CD4-positive, alpha-beta T cell (primary cell): ENCODE data around the gene PNMT. TPM values are rescaled to one million over a fixed set of nuclear protein-coding genes. Genes with fewer than 3 reads are reported as not detected.
A peak's percentile ranks its signal among the peaks of the same experiment; 100 is the strongest.

Experiments used
- ATAC-seq: fragments of 200-7000 bp; cut with Tn5 transposase; one replicate; pipeline ENCODE4 v1.10.0; 2022; ENCODE audit warnings: mild to moderate bottlenecking; ENCODE audit not compliant: poor library complexity
- CTCF ChIA-PET: fragments of 350-600 bp; sonication (Branson Sonifier 250); formaldehyde crosslinking; loops from one replicate; lab custom pipeline; 2021; ENCODE audit warnings: antibody characterized with exemption, inconsistent platforms; lab: Charles Lee
- POLR2A ChIA-PET: fragments of 350-600 bp; sonication (Branson Sonifier 250); formaldehyde crosslinking; loops from one replicate; lab custom pipeline; 2021; ENCODE audit warnings: antibody characterized with exemption, inconsistent platforms; lab: Charles Lee
- DNase-seq, 14 experiments: peaks; one replicate each; pipeline ENCODE4 v3.0.0-alpha.2; 2013 to 2020; ENCODE audit warnings: mixed read lengths in 2 of 14
- H3K27ac ChIP-seq, 2 donors: one replicate each; pipeline versions ENCODE4 v1.5.1 to v1.7.0; 2013; ENCODE audit warnings: low read length in 2 of 2, low read depth in 1 of 2, mild to moderate bottlenecking in 1 of 2
- H3K27me3 ChIP-seq, 2 experiments: 1 replicate in 1 of 2; 2 replicates in 1 of 2; pipeline versions ENCODE4 v1.6.1 to v1.7.0; 2013; ENCODE audit warnings: low read length in 2 of 2, control low read depth in 1 of 2, mild to moderate bottlenecking in 1 of 2, moderate library complexity in 1 of 2; ENCODE audit not compliant: insufficient read depth in 2 of 2, control insufficient read depth in 1 of 2
- H3K36me3 ChIP-seq: one replicate; pipeline ENCODE4 v1.6.1; 2013; ENCODE audit warnings: low read length, control low read depth; ENCODE audit not compliant: insufficient read depth
- H3K4me1 ChIP-seq: one replicate; pipeline ENCODE4 v1.6.1; 2013; ENCODE audit warnings: low read length, control low read depth; ENCODE audit not compliant: insufficient read depth
- H3K4me3 ChIP-seq: one replicate; pipeline ENCODE4 v1.5.1; 2013; ENCODE audit warnings: mild to moderate bottlenecking, low read length, moderate library complexity
- H3K9me3 ChIP-seq, 2 experiments: 1 replicate in 1 of 2; 2 replicates in 1 of 2; pipeline versions ENCODE4 v1.6.1 to v1.7.0; 2013; ENCODE audit warnings: low read length in 2 of 2, mild to moderate bottlenecking in 2 of 2, control low read depth in 1 of 2, moderate library complexity in 1 of 2; ENCODE audit not compliant: control insufficient read depth in 1 of 2, insufficient read depth in 1 of 2
- H3K27ac Mint-ChIP-seq: one replicate; pipeline ENCODE4 v1.8.0; 2020; ENCODE audit warnings: mixed read lengths
- H3K27me3 Mint-ChIP-seq: one replicate; pipeline ENCODE4 v1.8.0; 2021; ENCODE audit warnings: mixed read lengths
- H3K36me3 Mint-ChIP-seq: one replicate; pipeline ENCODE4 v1.8.0; 2021; ENCODE audit warnings: low read depth, mixed read lengths
- H3K4me1 Mint-ChIP-seq: one replicate; pipeline ENCODE4 v1.8.0; 2021; ENCODE audit warnings: low read depth, mixed read lengths
- H3K4me3 Mint-ChIP-seq: one replicate; pipeline ENCODE4 v1.8.0; 2020; ENCODE audit warnings: mild to moderate bottlenecking, mixed read lengths
- H3K9me3 Mint-ChIP-seq: one replicate; pipeline ENCODE4 v1.8.0; 2020; ENCODE audit warnings: mixed read lengths
- intact Hi-C, 2 experiments: fragments of 100-400 bp; cut with DNase I in 1 of 2; cut with micrococcal nuclease in 1 of 2; formaldehyde crosslinking; loops; one replicate each; pipeline versions ENCODE4 v1.15.1 to v1.9.0; 2023 to 2025; cut with DNase I, micrococcal nuclease
- total RNA-seq, 174 experiments: library from RNA in 2 of 174; stranded (reverse) in 2 of 174; gene quantifications; one replicate each; pipeline ENCODE4 v1.2.3 and lab custom pipeline; 2021 to 2026
- TF ChIP-seq, protein P1 (sequence below): fragments of 200-600 bp; IDR thresholded peaks from one replicate; pipeline ENCODE4 v1.8.0; 2022; ENCODE audit warnings: antibody characterized with exemption, mild to moderate bottlenecking

Gene PNMT
- total RNA-seq, 2 experiments from 2014 or later, result 0.47 TPM; not detected in 1

DNA sequence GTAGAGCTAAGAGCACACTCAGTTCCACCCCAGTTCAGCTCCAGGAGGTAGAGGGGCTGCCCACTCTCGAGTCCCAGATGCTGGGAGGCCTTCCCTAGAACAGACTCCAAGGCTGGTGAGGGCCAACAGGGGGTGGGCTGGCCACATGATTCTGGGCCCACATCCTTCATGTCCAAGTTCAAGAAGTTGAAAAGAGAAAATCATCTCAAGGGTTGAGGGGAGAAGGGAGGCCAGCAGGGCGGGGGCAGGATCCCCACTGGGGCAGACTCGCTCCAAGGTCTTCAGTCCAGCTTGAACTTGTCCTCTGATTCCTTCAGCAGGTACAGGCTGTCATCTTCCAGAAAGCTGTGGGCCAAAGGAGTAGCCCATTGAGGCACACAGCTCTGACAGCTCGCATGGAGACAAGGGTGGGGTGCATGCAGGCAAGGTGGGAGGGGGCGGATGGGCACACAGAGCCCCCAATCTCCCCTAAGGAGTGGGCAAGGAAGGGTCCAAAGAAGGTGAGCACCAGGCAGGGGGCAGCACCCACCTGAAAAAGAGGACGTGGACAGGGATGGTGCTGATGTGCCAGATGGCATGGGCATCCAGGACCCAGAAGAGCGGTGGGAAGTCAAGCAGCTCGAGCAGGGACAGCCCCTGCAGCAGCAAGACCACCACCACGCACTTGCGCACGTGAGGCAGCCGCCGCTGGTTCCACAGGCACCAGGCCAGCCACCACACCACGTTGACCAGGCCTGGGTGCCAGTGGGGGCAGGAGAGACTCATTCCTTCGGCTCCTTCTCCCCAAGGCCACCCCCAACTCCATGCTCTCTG, 4.5 kb downstream of the PNMT start:
- H3K4me3 ChIP-seq, result no peak overlapping the region
- Mint-ChIP-seq H3K4me1 (peaks cover 41% of the 10 kb centered on the region), H3K36me3 (no peaks in the 10 kb centered on the region), H3K27me3 (peaks cover 17% of the 10 kb centered on the region), H3K4me3 (no peak overlapping the region), H3K27ac (no peak overlapping the region), H3K9me3 (no peaks in the 10 kb centered on the region)
- TF ChIP-seq, protein P1, sequence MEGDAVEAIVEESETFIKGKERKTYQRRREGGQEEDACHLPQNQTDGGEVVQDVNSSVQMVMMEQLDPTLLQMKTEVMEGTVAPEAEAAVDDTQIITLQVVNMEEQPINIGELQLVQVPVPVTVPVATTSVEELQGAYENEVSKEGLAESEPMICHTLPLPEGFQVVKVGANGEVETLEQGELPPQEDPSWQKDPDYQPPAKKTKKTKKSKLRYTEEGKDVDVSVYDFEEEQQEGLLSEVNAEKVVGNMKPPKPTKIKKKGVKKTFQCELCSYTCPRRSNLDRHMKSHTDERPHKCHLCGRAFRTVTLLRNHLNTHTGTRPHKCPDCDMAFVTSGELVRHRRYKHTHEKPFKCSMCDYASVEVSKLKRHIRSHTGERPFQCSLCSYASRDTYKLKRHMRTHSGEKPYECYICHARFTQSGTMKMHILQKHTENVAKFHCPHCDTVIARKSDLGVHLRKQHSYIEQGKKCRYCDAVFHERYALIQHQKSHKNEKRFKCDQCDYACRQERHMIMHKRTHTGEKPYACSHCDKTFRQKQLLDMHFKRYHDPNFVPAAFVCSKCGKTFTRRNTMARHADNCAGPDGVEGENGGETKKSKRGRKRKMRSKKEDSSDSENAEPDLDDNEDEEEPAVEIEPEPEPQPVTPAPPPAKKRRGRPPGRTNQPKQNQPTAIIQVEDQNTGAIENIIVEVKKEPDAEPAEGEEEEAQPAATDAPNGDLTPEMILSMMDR, result peak; percentile 13
- ATAC-seq (no peak), DNase-seq (no peak)
- no peak overlapping the region for H3K27ac ChIP-seq
- no peaks in the 10 kb centered on the region for H3K9me3 ChIP-seq
- H3K4me1 ChIP-seq, result peaks cover 51% of the 10 kb centered on the region
- ChIA-PET CTCF (interaction anchor here (2.3 kb wide), 1 partner anchor 50 kb away, joined by 19 read pairs; no protein-coding TSS in a partner anchor), POLR2A (interaction anchor here (1.3 kb wide), 1 partner anchor 15 kb away, joined by 3 read pairs; the partner anchor contains the start of gene PGAP3)
- intact Hi-C loops, result loop anchor here in 1 of 2 experiments (1.0 kb wide), 1 partner anchor 50 kb away; no protein-coding TSS in a partner anchor
- H3K36me3 ChIP-seq, result no peaks in the 10 kb centered on the region
- H3K27me3 ChIP-seq, result peaks cover 15 to 17% of the 10 kb centered on the region in 2 experiments

DNA sequence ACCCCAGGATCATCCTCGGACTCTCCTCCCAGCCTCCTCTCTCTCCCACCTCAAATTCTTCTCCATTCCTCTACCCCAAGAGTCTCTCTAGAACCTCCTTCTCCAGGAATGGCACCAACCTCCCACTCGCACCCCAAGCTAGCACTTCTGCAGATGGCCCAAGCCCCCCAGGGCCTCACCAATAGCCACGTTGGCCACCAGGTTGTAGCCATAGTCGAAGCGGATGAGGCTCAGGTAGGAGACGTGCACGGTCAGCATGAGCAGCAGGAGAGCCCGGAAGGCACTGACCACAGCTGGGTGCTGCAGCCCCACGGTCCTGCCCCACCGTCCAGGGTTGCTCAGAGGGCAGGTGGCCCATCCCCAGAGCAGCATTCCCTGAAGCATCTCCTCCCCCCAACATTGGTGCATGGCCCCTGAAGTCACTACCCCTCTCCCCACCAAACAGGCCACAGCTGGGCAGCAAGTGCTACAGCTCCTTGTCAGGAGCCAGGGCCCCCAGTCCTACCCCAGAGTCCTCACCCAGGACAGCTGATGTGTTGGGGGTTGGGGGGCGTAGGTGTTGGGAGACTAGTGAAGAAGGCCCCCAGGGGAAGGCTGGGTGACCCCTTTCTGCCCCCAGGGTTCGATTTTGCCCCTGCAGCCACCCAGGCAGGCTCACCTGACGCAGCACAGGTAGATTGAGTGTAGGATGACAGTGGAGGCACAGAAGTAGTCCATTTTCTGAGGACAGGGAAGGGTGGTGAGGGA, 5.3 kb downstream of the PNMT start:
- H3K36me3 Mint-ChIP-seq, result no peaks in the 10 kb centered on the region
- Histone ChIP-seq H3K4me3 (no peak overlapping the region), H3K27ac (no peak overlapping the region), H3K36me3 (no peaks in the 10 kb centered on the region), H3K27me3 (peaks cover 15 to 17% of the 10 kb centered on the region in 2 experiments), H3K4me1 (peaks cover 51% of the 10 kb centered on the region), H3K9me3 (no peaks in the 10 kb centered on the region)
- ChIA-PET POLR2A (interaction anchor here (1.3 kb wide), 1 partner anchor 14 kb away, joined by 3 read pairs; the partner anchor contains the start of gene PGAP3), CTCF (no interaction called here)
- TF ChIP-seq, protein P1, result no peak
- peaks cover 46% of the 10 kb centered on the region for H3K4me1 Mint-ChIP-seq
- H3K9me3 Mint-ChIP-seq, result no peaks in the 10 kb centered on the region
- DNase-seq (no peak), ATAC-seq (no peak)
- intact Hi-C loops, result no loop called here
- peaks cover 14% of the 10 kb centered on the region for H3K27me3 Mint-ChIP-seq
- H3K4me3 Mint-ChIP-seq, result no peak overlapping the region
- H3K27ac Mint-ChIP-seq, result no peak overlapping the region

DNA sequence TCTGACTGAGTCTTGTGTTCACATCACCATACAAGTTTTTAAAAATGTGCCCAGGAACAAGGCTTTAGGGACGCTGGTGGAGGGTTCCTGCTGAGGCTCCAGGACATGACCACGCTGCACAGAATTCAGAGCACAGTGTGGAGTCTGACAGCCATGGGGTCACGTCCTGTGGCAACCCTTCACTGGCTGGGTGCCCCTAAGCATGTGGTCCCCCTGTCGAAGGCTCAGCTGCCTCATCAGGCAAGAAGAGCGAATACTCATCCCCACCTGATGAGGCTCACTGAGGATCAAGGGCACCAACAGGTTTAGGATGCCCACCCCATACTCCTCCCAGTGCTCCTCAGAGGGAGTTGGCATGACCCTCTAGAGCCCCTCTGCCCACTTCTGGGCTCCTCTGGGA, 5.9 kb downstream of the PNMT start:
- Histone ChIP-seq H3K27ac (no peak overlapping the region), H3K27me3 (peaks cover 10 to 15% of the 10 kb centered on the region in 2 experiments), H3K4me1 (peaks cover 52% of the 10 kb centered on the region), H3K9me3 (no peaks in the 10 kb centered on the region), H3K36me3 (no peaks in the 10 kb centered on the region), H3K4me3 (no peak overlapping the region)
- peaks cover 10% of the 10 kb centered on the region for H3K27me3 Mint-ChIP-seq
- ChIA-PET POLR2A (no interaction called here), CTCF (interaction anchor here (1.6 kb wide), 1 partner anchor 56 kb away, joined by 3 read pairs; the partner anchor contains the start of gene MIEN1)
- TF ChIP-seq, protein P1, result no peak
- H3K4me3 Mint-ChIP-seq, result no peak overlapping the region
- no peak overlapping the region for H3K27ac Mint-ChIP-seq
- ATAC-seq (no peak), DNase-seq (no peak)
- peaks cover 49% of the 10 kb centered on the region for H3K4me1 Mint-ChIP-seq
- intact Hi-C loops, result no loop called here
- no peaks in the 10 kb centered on the region for H3K9me3 Mint-ChIP-seq
- no peaks in the 10 kb centered on the region for H3K36me3 Mint-ChIP-seq
